Neural cell (in vitro differentiated cells): Measurements from ENCODE around the gene RNF4. TPM values are rescaled to one million over a fixed set of nuclear protein-coding genes. Genes with fewer than 3 reads are reported as not detected.

Experiments
- H2AFZ ChIP-seq: fragments of 200-600, 300-800 bp; sonication (generic), shearing (Covaris generic); 2 replicates; pipeline ENCODE4 v1.6.0; 2014; ENCODE audit warnings: low read depth, mild to moderate bottlenecking, antibody characterized with exemption, low read length, moderate library complexity
- H3F3A ChIP-seq: fragments of 200-600 bp; shearing (Covaris generic); 2 replicates; pipeline ENCODE4 v1.6.1; 2016; ENCODE audit warnings: mild to moderate bottlenecking, moderate library complexity, mixed read lengths, antibody characterized with exemption, low read length; ENCODE audit not compliant: insufficient read depth, poor library complexity, severe bottlenecking
- H3K27ac ChIP-seq: fragments of 200-600, 300-800 bp; sonication (generic), shearing (Covaris generic); 2 replicates; pipeline ENCODE4 v1.5.1; 2014; ENCODE audit warnings: mild to moderate bottlenecking, low read length, moderate library complexity
- H3K27me3 ChIP-seq: fragments of 300-800, 200-600 bp; sonication (generic), shearing (Covaris generic); 2 replicates; pipeline ENCODE4 v1.6.0; 2014; ENCODE audit warnings: mild to moderate bottlenecking, low read depth, low read length, moderate library complexity; ENCODE audit not compliant: insufficient read depth
- H3K36me3 ChIP-seq: fragments of 300-800, 200-600 bp; sonication (generic), shearing (Covaris generic); 2 replicates; pipeline ENCODE4 v1.5.1; 2014; ENCODE audit warnings: mild to moderate bottlenecking, antibody characterized with exemption, low read length, moderate library complexity; ENCODE audit not compliant: insufficient read depth
- H3K4me2 ChIP-seq: fragments of 300-800, 200-600 bp; sonication (generic), shearing (Covaris generic); 2 replicates; pipeline ENCODE4 v1.6.0; 2014; ENCODE audit warnings: mild to moderate bottlenecking, low read length
- H3K4me3 ChIP-seq: fragments of 300-800, 200-600 bp; sonication (generic), shearing (Covaris generic); 2 replicates; pipeline ENCODE4 v1.5.1; 2014; ENCODE audit warnings: mild to moderate bottlenecking, low read length, moderate library complexity
- H3K79me2 ChIP-seq: fragments of 200-600 bp; shearing (Covaris generic); replicated peaks from 2 replicates; pipeline ENCODE4 v1.6.0; 2014; ENCODE audit warnings: mild to moderate bottlenecking, low read length, moderate library complexity; ENCODE audit not compliant: insufficient read depth
- H3K9ac ChIP-seq: fragments of 300-800, 200-600 bp; sonication (generic), shearing (Covaris generic); 2 replicates; pipeline ENCODE4 v1.6.1; 2016; ENCODE audit warnings: mild to moderate bottlenecking, low read length, mixed read lengths
- H3K9me2 ChIP-seq: fragments of 200-600 bp; shearing (Covaris generic); 2 replicates; pipeline ENCODE4 v1.6.1; 2016; ENCODE audit warnings: mild to moderate bottlenecking, low read length, mixed read lengths; ENCODE audit not compliant: insufficient read depth
- H3K9me3 ChIP-seq: fragments of 200-600, 300-800 bp; sonication (generic), shearing (Covaris generic); 2 replicates; pipeline ENCODE4 v1.6.1; 2016; ENCODE audit warnings: mild to moderate bottlenecking, mixed run types, low read length, moderate library complexity, mixed read lengths
- H4K20me1 ChIP-seq: fragments of 200-600 bp; shearing (Covaris generic); 2 replicates; pipeline ENCODE4 v1.6.1; 2016; ENCODE audit warnings: mild to moderate bottlenecking, mixed run types; ENCODE audit not compliant: insufficient read depth
- CTCF ChIP-seq: fragments of 450-650 bp; IDR thresholded peaks from 2 replicates; pipeline ENCODE4 v1.5.1; 2014; ENCODE audit warnings: antibody characterized with exemption, mild to moderate bottlenecking, moderate library complexity; ENCODE audit not compliant: poor library complexity, severe bottlenecking
- EP300 ChIP-seq: fragments of 450-650 bp; conservative IDR thresholded peaks from 2 replicates; pipeline ENCODE4 v1.6.1; 2014; ENCODE audit warnings: antibody characterized with exemption, mild to moderate bottlenecking, moderate library complexity; ENCODE audit not compliant: poor library complexity, severe bottlenecking
- EZH2 ChIP-seq: fragments of 200-600, 300-800 bp; shearing (Covaris generic), sonication (generic); IDR thresholded peaks from 2 replicates; pipeline ENCODE4 v1.6.1; 2014; ENCODE audit warnings: antibody characterized with exemption, low read length, borderline replicate concordance, mild to moderate bottlenecking; ENCODE audit not compliant: insufficient read depth, poor library complexity, severe bottlenecking
- MXI1 ChIP-seq: fragments of 450-650 bp; conservative IDR thresholded peaks from 2 replicates; pipeline ENCODE4 v1.6.1; 2014; ENCODE audit warnings: antibody characterized with exemption, mild to moderate bottlenecking; ENCODE audit not compliant: poor library complexity, severe bottlenecking
- POLR2AphosphoS5 ChIP-seq: IDR thresholded peaks from 2 replicates; pipeline ENCODE4 v1.6.1; 2012
- RAD21 ChIP-seq: fragments of 450-650 bp; conservative IDR thresholded peaks from 2 replicates; pipeline ENCODE4 v1.6.1; 2014; ENCODE audit warnings: antibody characterized with exemption, mild to moderate bottlenecking, moderate library complexity
- REST ChIP-seq: IDR thresholded peaks from 2 replicates; pipeline ENCODE4 v1.6.1; 2012; ENCODE audit warnings: borderline replicate concordance
- SMC3 ChIP-seq: fragments of 450-650 bp; conservative IDR thresholded peaks from 2 replicates; pipeline ENCODE4 v1.6.1; 2014; ENCODE audit warnings: antibody characterized with exemption, mild to moderate bottlenecking, moderate library complexity; ENCODE audit not compliant: poor library complexity
- TAF1 ChIP-seq: IDR thresholded peaks from 2 replicates; pipeline ENCODE4 v1.6.1; 2012; ENCODE audit warnings: low read depth
- polyA plus RNA-seq: library from polyadenylated mRNA; depleted of rRNA; stranded (reverse); fragments of >200 nt; gene quantifications from 2 replicates; pipeline ENCODE4 v1.2.3, GENCODE V29; 2014

Gene RNF4
- polyA plus RNA-seq, 1 donor from 2014 or later, result 48.2 TPM

GRCh38 chr4:2423695-2424094, 45.2 kb upstream of the RNF4 start:
- Histone ChIP-seq H3K4me3 (no peak overlapping the region), H3F3A (no peaks in the 10 kb centered on the region), H2AFZ (no peak overlapping the region), H3K27me3 (peaks cover 28% of the 10 kb centered on the region), H3K36me3 (no peaks in the 10 kb centered on the region), H3K4me2 (no peak overlapping the region), H3K9me2 (no peaks in the 10 kb centered on the region), H3K9ac (no peak overlapping the region), H3K27ac (no peak overlapping the region), H4K20me1 (no peaks in the 10 kb centered on the region), H3K9me3 (no peaks in the 10 kb centered on the region), H3K79me2 (no peaks in the 10 kb centered on the region)
- TF ChIP-seq EZH2, result no peak
- no peak for TF ChIP-seq RAD21
- no peak for TF ChIP-seq REST
- no peak for TF ChIP-seq EP300
- TF ChIP-seq TAF1, result no peak
- no peak for TF ChIP-seq POLR2AphosphoS5
- TF ChIP-seq SMC3, result no peak
- TF ChIP-seq CTCF, result no peak
- TF ChIP-seq MXI1, result no peak

GRCh38 chr4:2424581-2424980, 44.3 kb upstream of the RNF4 start:
- Histone ChIP-seq H3K9me3 (no peaks in the 10 kb centered on the region), H3K79me2 (no peaks in the 10 kb centered on the region), H3K9me2 (no peaks in the 10 kb centered on the region), H3K36me3 (no peaks in the 10 kb centered on the region), H3K4me3 (no peak overlapping the region), H3F3A (no peaks in the 10 kb centered on the region), H2AFZ (no peak overlapping the region), H3K27ac (no peak overlapping the region), H3K9ac (no peak overlapping the region), H4K20me1 (no peaks in the 10 kb centered on the region), H3K4me2 (no peak overlapping the region), H3K27me3 (peaks cover 21% of the 10 kb centered on the region)
- TF ChIP-seq TAF1 (no peak), EZH2 (no peak), REST (no peak), RAD21 (no peak), EP300 (no peak), SMC3 (no peak), MXI1 (no peak), CTCF (no peak), POLR2AphosphoS5 (no peak)
